ENCODE measurements around the gene FAM186B. TPM values are rescaled to one million over a fixed set of nuclear protein-coding genes. Genes with fewer than 3 reads are reported as not detected.

The FAM186B gene
- total RNA-seq, 1 donor from 2014 or later: 0.26 TPM

DNA sequence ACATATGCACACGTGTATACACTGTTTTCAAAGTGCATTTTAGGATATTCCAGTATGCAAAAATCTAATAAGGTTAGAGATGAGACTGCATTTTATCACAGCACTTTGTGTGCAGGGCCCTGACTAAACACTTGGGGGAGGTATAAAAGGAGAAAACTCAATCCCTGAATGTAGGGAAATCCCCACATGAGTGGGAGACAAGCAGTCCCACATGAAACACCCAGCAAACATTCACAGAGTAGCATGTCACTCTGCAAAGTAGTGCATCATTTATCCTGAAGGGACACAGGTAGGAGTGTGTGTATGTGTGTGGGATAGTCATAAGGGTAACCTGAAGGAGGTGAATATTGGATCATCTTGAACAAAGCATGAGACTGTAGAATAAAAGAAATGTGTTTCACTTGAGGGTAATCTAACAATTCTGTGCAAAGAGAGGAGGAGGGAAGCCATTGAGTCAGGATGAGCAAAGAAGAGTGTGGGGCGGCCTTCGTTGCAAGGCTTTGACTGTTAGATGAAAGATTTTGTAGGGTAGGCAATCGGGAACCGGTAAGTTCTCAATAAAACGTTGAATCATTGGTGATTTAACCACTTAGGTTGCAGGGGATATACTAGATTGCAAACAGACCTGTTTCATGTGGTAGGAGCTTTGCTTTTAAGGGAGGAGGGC is 20.9 kb upstream of the FAM186B start:
- FAIRE-seq: no peak
- TF ChIP-seq, protein P1, sequence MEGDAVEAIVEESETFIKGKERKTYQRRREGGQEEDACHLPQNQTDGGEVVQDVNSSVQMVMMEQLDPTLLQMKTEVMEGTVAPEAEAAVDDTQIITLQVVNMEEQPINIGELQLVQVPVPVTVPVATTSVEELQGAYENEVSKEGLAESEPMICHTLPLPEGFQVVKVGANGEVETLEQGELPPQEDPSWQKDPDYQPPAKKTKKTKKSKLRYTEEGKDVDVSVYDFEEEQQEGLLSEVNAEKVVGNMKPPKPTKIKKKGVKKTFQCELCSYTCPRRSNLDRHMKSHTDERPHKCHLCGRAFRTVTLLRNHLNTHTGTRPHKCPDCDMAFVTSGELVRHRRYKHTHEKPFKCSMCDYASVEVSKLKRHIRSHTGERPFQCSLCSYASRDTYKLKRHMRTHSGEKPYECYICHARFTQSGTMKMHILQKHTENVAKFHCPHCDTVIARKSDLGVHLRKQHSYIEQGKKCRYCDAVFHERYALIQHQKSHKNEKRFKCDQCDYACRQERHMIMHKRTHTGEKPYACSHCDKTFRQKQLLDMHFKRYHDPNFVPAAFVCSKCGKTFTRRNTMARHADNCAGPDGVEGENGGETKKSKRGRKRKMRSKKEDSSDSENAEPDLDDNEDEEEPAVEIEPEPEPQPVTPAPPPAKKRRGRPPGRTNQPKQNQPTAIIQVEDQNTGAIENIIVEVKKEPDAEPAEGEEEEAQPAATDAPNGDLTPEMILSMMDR (IDR thresholded peaks at IDR 0.05; ENCODE audit: insufficient read depth, low read length, severe bottlenecking): no peak
- Histone ChIP-seq H3K27me3 (ENCODE audit: control insufficient read depth, insufficient read depth, low read length) (no peaks in the 10 kb centered on the region), H3K36me3 (ENCODE audit: control insufficient read depth, insufficient read depth, low read length) (no peaks in the 10 kb centered on the region), H3K4me3 (ENCODE audit: low read depth, low read length) (no peak overlapping the region)
- peak; percentile 22 for DNase-seq (ENCODE audit: low read depth)

DNA sequence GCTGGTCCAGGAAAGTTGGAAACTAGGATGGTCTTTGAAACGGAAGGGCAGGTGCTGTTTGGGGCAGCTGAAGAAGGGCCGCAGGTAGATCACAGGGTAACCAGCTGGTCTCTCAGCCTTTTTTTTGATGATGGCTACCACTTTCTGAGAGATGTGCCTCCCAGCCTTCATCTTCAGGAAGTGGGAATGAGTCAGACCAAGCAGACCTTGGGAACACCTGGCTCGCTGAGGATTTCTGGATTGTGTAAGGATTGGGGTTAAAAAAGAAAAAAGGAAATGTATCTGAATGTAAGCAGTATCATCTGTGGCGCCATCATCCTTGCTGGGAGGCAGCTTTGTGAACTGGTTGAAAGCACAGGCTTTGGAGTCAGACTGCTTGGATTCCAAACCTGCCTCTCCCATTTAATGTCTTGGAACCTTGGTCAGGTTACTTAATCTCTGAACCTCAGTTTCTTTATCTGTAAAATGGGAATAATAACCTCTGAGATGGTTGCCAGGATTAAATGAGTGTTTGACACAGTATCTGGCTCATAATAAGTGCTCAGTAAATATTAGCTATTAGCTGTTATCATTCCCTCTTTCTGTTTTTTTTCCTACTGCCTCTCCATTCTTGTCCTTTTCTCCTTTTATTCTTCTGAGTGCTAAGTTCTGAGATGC is 19.6 kb upstream of the FAM186B start:
- FAIRE-seq (no peak), DNase-seq (ENCODE audit: low read depth) (peak; percentile 93)
- Histone ChIP-seq H3K36me3 (ENCODE audit: control insufficient read depth, insufficient read depth, low read length) (no peaks in the 10 kb centered on the region), H3K27me3 (ENCODE audit: control insufficient read depth, insufficient read depth, low read length) (no peaks in the 10 kb centered on the region), H3K4me3 (ENCODE audit: low read depth, low read length) (no peak overlapping the region)
- TF ChIP-seq, protein P1 (IDR thresholded peaks at IDR 0.05; ENCODE audit: insufficient read depth, low read length, severe bottlenecking): no peak

DNA sequence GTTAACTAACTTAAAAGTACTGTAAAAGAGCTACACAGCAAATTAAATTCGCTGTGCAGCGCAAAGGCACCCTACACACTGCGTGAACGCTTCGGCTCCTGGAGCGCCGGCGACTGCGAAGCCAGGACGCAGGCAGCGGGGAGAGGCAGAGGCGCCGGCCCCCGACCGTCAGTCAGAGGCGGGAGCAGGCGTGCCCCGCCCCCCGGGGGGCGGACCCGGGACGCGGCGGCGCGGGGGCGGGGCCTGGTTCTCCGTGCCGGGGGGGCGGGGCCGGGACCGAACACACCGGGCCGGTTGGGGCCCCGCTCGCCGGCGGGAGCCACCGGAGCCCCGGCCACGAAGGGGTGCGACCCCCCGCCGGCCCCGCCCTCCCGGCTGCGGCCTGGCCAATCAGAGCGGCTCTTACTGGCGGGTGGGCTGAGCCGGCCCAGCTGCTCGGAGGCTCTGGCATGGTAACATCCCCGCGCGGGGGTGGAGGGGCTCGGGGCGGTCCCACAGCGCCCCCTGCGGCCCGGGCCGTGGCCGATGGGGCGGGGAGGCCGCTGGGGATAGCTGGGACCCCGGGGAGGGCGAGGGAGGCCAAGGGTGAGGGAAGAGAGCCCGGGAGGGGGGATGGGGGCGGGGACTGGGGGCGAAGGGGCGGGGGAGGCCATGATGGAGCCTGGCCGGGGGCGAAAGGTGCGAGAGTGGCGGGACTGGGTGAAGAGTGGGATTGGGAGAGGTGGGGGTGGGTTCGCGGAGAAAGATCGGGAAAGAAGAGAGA is 17.9 kb upstream of the FAM186B start, which contains the start of gene PRPF40B:
Gene PRPF40B, plus strand, starts transcription at position 420 of the 763 bp plus-strand sequence. Its CDS starts 30 bp downstream, at position 450.
- TF ChIP-seq, protein P1 (IDR thresholded peaks at IDR 0.05; ENCODE audit: insufficient read depth, low read length, severe bottlenecking): peak; percentile 46
- no peak for FAIRE-seq

DNA sequence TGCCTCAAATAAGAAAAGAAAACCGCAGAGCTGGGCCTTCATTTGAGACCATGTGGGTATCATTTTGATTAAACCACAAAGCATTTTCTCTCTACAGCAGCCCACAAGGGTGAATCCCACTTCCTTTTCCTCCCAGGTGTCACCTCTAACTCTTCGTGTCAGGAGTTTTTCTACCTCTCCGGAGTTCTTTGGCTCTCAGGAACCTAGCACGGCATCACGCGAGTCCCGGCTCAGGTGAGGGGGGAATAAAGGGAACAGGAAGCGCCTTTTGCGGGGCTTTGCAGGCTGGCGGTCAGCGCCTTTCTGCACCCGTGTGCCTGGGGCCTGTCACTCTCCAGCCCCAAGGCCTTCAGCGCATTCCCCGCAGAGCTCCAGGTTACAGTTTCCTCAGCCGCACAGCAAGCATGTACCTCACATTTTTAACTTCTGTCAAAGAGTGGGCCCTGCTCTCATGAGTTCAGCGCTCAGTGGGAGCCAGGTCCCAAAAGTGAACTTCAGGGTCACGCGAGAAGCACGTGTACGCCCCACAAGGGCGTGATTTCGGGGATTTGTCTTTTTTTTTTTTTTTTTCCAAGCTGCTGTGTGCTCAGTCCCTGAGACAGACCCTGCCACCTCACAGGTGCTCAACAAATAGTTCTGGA is 17.2 kb upstream of the FAM186B start:
- DNase-seq (ENCODE audit: low read depth) (peak; percentile 26), FAIRE-seq (no peak)
- TF ChIP-seq, protein P1 (IDR thresholded peaks at IDR 0.05; ENCODE audit: insufficient read depth, low read length, severe bottlenecking): no peak
- Histone ChIP-seq H3K4me3 (ENCODE audit: low read depth, low read length) (peak overlapping the region; percentile 50), H3K27me3 (ENCODE audit: control insufficient read depth, insufficient read depth, low read length) (no peaks in the 10 kb centered on the region), H3K36me3 (ENCODE audit: control insufficient read depth, insufficient read depth, low read length) (no peaks in the 10 kb centered on the region)

More for the DNA sequence above, 17.9 kb upstream of the FAM186B start, which contains the start of gene PRPF40B:
- Histone ChIP-seq H3K4me3 (ENCODE audit: low read depth, low read length) (peak within 1 kb of the TSS; percentile 50), H3K27me3 (ENCODE audit: control insufficient read depth, insufficient read depth, low read length) (no peaks in the 10 kb centered on the region), H3K36me3 (ENCODE audit: control insufficient read depth, insufficient read depth, low read length) (no peaks in the 10 kb centered on the region)
- DNase-seq (ENCODE audit: low read depth): peak; percentile 63

DNA sequence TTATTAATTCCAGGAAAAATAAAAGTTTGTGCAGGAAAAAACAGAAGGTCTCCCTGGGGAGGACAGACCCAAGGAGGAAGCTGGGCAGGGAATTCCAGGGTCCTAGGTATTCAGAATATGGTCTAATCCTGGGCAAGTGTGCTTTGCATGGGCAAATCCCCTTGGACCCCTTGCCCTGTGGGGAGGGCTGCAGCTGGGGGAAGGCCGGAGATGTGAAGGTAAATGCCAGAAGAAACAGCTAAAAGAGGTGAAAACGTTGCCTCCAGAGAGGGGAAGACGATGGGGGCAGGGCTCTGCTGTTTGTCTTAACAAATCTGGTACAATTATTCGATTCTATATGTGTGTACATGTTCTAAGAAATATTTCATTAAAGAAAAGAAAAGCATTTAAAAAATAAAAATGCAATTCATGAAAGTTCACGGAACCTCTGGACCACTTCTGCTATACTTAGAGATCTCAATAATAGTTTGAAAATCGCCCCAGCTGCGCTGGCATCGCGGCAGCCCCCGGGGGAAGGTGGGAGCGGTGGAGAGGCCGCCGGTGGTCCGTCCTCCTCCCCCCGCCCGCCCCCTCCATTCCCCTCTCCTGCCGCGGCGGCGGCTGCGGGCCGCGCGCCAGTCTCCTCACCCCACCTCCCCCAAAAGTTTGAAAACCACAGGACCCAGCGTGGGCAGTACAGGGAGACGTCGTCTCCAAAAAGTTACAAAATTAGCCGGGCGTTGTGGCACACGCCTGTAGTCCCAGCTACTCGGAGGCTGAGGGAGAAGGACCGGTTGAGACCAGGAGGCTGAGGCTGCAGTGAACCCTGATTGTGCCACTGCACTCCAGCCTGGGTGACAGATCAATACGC is 16.4 kb upstream of the FAM186B start:
- Histone ChIP-seq H3K4me3 (ENCODE audit: low read depth, low read length) (peak overlapping the region; percentile 50), H3K27me3 (ENCODE audit: control insufficient read depth, insufficient read depth, low read length) (no peaks in the 10 kb centered on the region), H3K36me3 (ENCODE audit: control insufficient read depth, insufficient read depth, low read length) (no peaks in the 10 kb centered on the region)
- TF ChIP-seq, protein P1 (IDR thresholded peaks at IDR 0.05; ENCODE audit: insufficient read depth, low read length, severe bottlenecking): no peak
- FAIRE-seq (no peak), DNase-seq (ENCODE audit: low read depth) (no peak)

Measured in bronchial epithelial cell (primary cell).